ENCODE data around the gene SEC16B. TPM values are rescaled to one million over a fixed set of nuclear protein-coding genes. Genes with fewer than 3 reads are reported as not detected.

The SEC16B gene
- total and polyA plus RNA-seq, 2 of the 8 experiments (the other 6 are each of a cell fraction or from before 2014, with no cell fraction given), result 0.56 to 0.94 TPM

DNA sequence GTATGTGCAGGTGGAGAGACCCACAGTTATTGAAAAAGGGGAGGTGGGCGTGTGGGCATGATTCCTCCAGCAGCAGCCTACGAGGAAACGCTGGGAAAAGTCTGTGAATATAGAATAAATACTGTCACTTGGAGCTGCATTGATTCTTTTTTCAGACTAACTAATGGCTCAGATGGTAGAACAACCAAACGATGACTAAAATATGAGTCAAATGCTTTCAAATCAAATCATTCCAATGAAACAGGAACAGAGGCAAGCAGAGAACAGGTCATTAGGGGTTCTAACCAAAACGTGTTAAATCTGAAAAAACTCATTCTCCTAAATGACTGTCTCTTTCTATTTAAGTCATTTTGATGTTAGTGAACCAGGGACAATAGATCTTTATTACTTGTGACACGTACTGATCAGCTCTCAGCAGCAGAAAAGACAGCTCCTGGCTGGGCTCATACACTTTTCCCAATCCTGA is 35.1 kb upstream of the SEC16B start:
- no peak overlapping the region for H3K4ac ChIP-seq (replicated peaks; ENCODE audit: insufficient read length, low read depth, low read length)
- no peaks in the 10 kb centered on the region for H4K20me1 ChIP-seq (replicated peaks in 1 of 2; ENCODE audit: control insufficient read depth in 1 of 2, insufficient read depth in 2 of 2, low read length in 2 of 2)
- H3K4me1 ChIP-seq (replicated peaks in 1 of 4; ENCODE audit: control insufficient read depth in 3 of 4, insufficient read depth in 4 of 4, low read length in 3 of 4), result no peaks in the 10 kb centered on the region
- CTCF ChIA-PET (ENCODE audit: partially characterized antibody), result no interaction called here
- H4K91ac ChIP-seq (replicated peaks; ENCODE audit: insufficient read length, low read length), result no peak overlapping the region
- no peak overlapping the region for H3K23ac ChIP-seq (ENCODE audit: insufficient read length)
- H3K36me3 ChIP-seq (ENCODE audit: control insufficient read depth in 2 of 4, insufficient read depth in 4 of 4, low read length in 3 of 4), result no peaks in the 10 kb centered on the region
- no peak overlapping the region for H3K18ac ChIP-seq (ENCODE audit: extremely low read depth, low read length)
- no peaks in the 10 kb centered on the region for H3K79me2 ChIP-seq (ENCODE audit: control insufficient read depth in 1 of 2, insufficient read depth in 2 of 2, low read length in 2 of 2)
- H2BK20ac ChIP-seq (ENCODE audit: low read length), result no peak overlapping the region
- 82% methylated on average over 6 of the region's 6 CpGs; no CpG with 5 or more reads in 1 of the 2 experiments for WGBS, 2 experiments (ENCODE audit: extremely low coverage in 1 of 2, insufficient coverage in 1 of 2, insufficient read length in 1 of 2, insufficient replicate concordance in 2 of 2, low coverage in 1 of 2, low lambda C conversion rate in 2 of 2, missing lambda C conversion rate in 1 of 2)
- H2BK12ac ChIP-seq (ENCODE audit: low read depth, low read length), result no peak overlapping the region
- no peak overlapping the region for H2AK5ac ChIP-seq (ENCODE audit: low read depth, low read length)
- H3K4me2 ChIP-seq (ENCODE audit: insufficient read depth in 1 of 2, low read depth in 2 of 2, low read length in 2 of 2), result no peak overlapping the region
- no peak overlapping the region for H3K27ac ChIP-seq (ENCODE audit: low read depth, low read length)
- FAIRE-seq (no peak), DNase-seq (ENCODE audit: low read depth in 1 of 2, low spot score in 2 of 2) (no peak)
- no peak overlapping the region for H2BK120ac ChIP-seq (replicated peaks; ENCODE audit: low read depth, low read length)
- H4K8ac ChIP-seq (ENCODE audit: extremely low read depth, insufficient read depth, low read length), result no peak overlapping the region
- H3K23me2 ChIP-seq (ENCODE audit: low read depth, low read length), result no peaks in the 10 kb centered on the region; the same call in 1 of the 2 replicates
- no peaks in the 10 kb centered on the region for H3K9me3 ChIP-seq (ENCODE audit: insufficient read depth in 2 of 2, low read depth in 1 of 2, low read length in 1 of 2)
- H3K27me3 ChIP-seq (replicated peaks in 1 of 4; ENCODE audit: control insufficient read depth in 3 of 4, extremely low read depth in 1 of 4, insufficient read depth in 3 of 4, low read length in 3 of 4), result no peaks in the 10 kb centered on the region
- H3K9ac ChIP-seq (replicated peaks in 1 of 4; ENCODE audit: extremely low read depth in 1 of 4, low read depth in 3 of 4, low read length in 3 of 4), result no peak overlapping the region
- no peak overlapping the region for H3K4me3 ChIP-seq (ENCODE audit: extremely low read depth in 1 of 4, insufficient read depth in 2 of 4, low read depth in 3 of 4, low read length in 4 of 4)
- POLR2A ChIA-PET (ENCODE audit: partially characterized antibody), result interaction anchor here (0.6 to 1.4 kb wide), 2 partner anchors 11 to 89 kb away, joined by 4 read pairs; partner anchors contain the start of gene RASAL2
- H4K5ac ChIP-seq (ENCODE audit: insufficient read length, low read depth, low read length), result no peak overlapping the region
- H2AFZ ChIP-seq (ENCODE audit: low read length), result no peak overlapping the region
- no peak overlapping the region for H3K14ac ChIP-seq (ENCODE audit: insufficient read length)
- H2BK5ac ChIP-seq (ENCODE audit: low read depth, low read length), result no peak overlapping the region
- no peaks in the 10 kb centered on the region for H3K79me1 ChIP-seq (ENCODE audit: low read depth, low read length)
- H3K56ac ChIP-seq (replicated peaks; ENCODE audit: insufficient read length, low read depth, low read length), result no peak overlapping the region
- no peak overlapping the region for H2BK15ac ChIP-seq (ENCODE audit: low read length)
- TF ChIP-seq KDM4A (IDR thresholded peaks at IDR 0.05; ENCODE audit: low read depth, low read length, severe bottlenecking) (no peak), EP300 (IDR thresholded peaks at IDR 0.05; ENCODE audit: borderline replicate concordance in 1 of 2, low read depth in 2 of 2, low read length in 2 of 2) (no peak), POLR2A (IDR thresholded peaks at IDR 0.05; ENCODE audit: control extremely low read depth in 1 of 2, low read depth in 2 of 2, low read length in 2 of 2) (no peak), NRF1 (IDR thresholded peaks at IDR 0.05; ENCODE audit: low read depth, low read length) (no peak), KDM1A (IDR thresholded peaks at IDR 0.05; ENCODE audit: borderline replicate concordance, low read length) (no peak), PHF8 (conservative IDR thresholded peaks at IDR 0.05; ENCODE audit: low read depth, low read length) (no peak), BRCA1 (IDR thresholded peaks at IDR 0.05; ENCODE audit: low read depth, low read length) (no peak), SP4 (IDR thresholded peaks at IDR 0.05; ENCODE audit: low read length) (no peak)
- TF ChIP-seq, protein P1, sequence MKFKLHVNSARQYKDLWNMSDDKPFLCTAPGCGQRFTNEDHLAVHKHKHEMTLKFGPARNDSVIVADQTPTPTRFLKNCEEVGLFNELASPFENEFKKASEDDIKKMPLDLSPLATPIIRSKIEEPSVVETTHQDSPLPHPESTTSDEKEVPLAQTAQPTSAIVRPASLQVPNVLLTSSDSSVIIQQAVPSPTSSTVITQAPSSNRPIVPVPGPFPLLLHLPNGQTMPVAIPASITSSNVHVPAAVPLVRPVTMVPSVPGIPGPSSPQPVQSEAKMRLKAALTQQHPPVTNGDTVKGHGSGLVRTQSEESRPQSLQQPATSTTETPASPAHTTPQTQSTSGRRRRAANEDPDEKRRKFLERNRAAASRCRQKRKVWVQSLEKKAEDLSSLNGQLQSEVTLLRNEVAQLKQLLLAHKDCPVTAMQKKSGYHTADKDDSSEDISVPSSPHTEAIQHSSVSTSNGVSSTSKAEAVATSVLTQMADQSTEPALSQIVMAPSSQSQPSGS (IDR thresholded peaks at IDR 0.05; ENCODE audit: low read length), result no peak
- TF ChIP-seq, protein P2, sequence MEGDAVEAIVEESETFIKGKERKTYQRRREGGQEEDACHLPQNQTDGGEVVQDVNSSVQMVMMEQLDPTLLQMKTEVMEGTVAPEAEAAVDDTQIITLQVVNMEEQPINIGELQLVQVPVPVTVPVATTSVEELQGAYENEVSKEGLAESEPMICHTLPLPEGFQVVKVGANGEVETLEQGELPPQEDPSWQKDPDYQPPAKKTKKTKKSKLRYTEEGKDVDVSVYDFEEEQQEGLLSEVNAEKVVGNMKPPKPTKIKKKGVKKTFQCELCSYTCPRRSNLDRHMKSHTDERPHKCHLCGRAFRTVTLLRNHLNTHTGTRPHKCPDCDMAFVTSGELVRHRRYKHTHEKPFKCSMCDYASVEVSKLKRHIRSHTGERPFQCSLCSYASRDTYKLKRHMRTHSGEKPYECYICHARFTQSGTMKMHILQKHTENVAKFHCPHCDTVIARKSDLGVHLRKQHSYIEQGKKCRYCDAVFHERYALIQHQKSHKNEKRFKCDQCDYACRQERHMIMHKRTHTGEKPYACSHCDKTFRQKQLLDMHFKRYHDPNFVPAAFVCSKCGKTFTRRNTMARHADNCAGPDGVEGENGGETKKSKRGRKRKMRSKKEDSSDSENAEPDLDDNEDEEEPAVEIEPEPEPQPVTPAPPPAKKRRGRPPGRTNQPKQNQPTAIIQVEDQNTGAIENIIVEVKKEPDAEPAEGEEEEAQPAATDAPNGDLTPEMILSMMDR (IDR thresholded peaks at IDR 0.05; ENCODE audit: control extremely low read depth in 1 of 3, insufficient read depth in 1 of 3, low read depth in 1 of 3, low read length in 3 of 3), result no peak

Measured in H1 (cell line).